Pancreas (tissue), 10 donors: ENCODE data around the gene CSNK2B. TPM values are rescaled to one million over a fixed set of nuclear protein-coding genes. Genes with fewer than 3 reads are reported as not detected.

Experiments used
- ATAC-seq, 4 donors: fragments of 200-7000 bp; cut with Tn5 transposase; one replicate each; pipeline versions ENCODE4 v1.8.0 to v1.9.1; 2020; ENCODE audit warnings: mild to moderate bottlenecking in 4 of 4, moderate library complexity in 4 of 4
- DNase-seq, 6 donors: peaks; one replicate each; pipeline ENCODE4 v3.0.0-alpha.2; 2020
- FAIRE-seq: peaks from 2 replicates; lab custom pipeline; 2012; peaks lifted over from hg19 to GRCh38; lab: Jason Lieb, UNC
- H3K27ac ChIP-seq, 4 donors: fragments of 200-600 bp; sonication (generic); 1 replicate in 3 of 4; 2 replicates in 1 of 4; pipeline versions ENCODE4 v1.5.0 to v1.8.0; 2020
- H3K27me3 ChIP-seq, 4 donors: fragments of 200-600 bp; one replicate each; pipeline ENCODE4 v1.8.0; 2021
- H3K36me3 ChIP-seq, 3 donors: fragments of 200-600 bp; sonication (generic) in 1 of 3; one replicate each; pipeline versions ENCODE4 v1.5.0 to v1.8.0; 2020 to 2021
- H3K4me1 ChIP-seq, 3 donors: fragments of 200-600 bp; one replicate each; pipeline ENCODE4 v1.8.0; 2021
- H3K4me3 ChIP-seq, 4 donors: fragments of 200-600 bp; sonication (generic) in 2 of 4; one replicate each; pipeline versions ENCODE4 v1.5.0 to v1.8.0; 2020 to 2021
- H3K9me3 ChIP-seq, 4 donors: fragments of 200-600 bp; one replicate each; pipeline ENCODE4 v1.8.0; 2021
- WGBS, 2 donors: extraction: QIAGEN DNeasy Blood & Tissue Kit; methylation state at CpG; one replicate each; pipeline ENCODE4 v1.1.7; 2013; 5-methylcytosine and 5-hydroxymethylcytosine counted together
- intact Hi-C, 3 donors: fragments of 100-400 bp; cut with DNase I; formaldehyde crosslinking; loops; one replicate each; pipeline versions ENCODE4 v1.11.1 to v1.14.2; 2022
- polyA plus RNA-seq, 2 donors: library from polyadenylated mRNA; stranded (reverse); fragments of 200-250 nt; gene quantifications; one replicate each; pipeline ENCODE4 v1.2.3, GENCODE V29; 2013
- total RNA-seq, 6 donors: library from RNA; stranded (reverse); fragmentation: NEBNext Ultra II Directional in 4 of 6; extraction: Animal tissue kit (Norgen Biotek cat#: 25700) in 4 of 6; gene quantifications; one replicate each; pipeline versions ENCODE4 v1.2.1 to v1.2.4, GENCODE V29; 2021 to 2023
- TF ChIP-seq, protein P1 (sequence below), 4 donors: fragments of 200-600 bp; sonication (generic) in 3 of 4; IDR thresholded peaks; one replicate each; pipeline versions ENCODE4 v1.5.0 to v1.8.0; 2021; ENCODE audit warnings: antibody characterized with exemption in 4 of 4
- donor health status: healthy with polysubstance abuse.
- donor health status: DM: no; HTN: no; CAD: no; lungs with moderate emphysema.
- donor health status: DM: no; HTN: no; CAD: no.
- donor health status: control.
- donor health status: control.
- donor health status: Bipolar disorder and iron deficiency.
- donor health status: DM: yes; HTN: yes; CAD: no.
- donor health status: DM: no; HTN: no; CAD: no.
- donor health status: DM: no; HTN: no; CAD: no.
- donor health status: DM: yes; HTN: yes; CAD: no.

CSNK2B gene
- total and polyA plus RNA-seq, 8 donors: 48.1 to 116 (median 59.3) TPM

DNA sequence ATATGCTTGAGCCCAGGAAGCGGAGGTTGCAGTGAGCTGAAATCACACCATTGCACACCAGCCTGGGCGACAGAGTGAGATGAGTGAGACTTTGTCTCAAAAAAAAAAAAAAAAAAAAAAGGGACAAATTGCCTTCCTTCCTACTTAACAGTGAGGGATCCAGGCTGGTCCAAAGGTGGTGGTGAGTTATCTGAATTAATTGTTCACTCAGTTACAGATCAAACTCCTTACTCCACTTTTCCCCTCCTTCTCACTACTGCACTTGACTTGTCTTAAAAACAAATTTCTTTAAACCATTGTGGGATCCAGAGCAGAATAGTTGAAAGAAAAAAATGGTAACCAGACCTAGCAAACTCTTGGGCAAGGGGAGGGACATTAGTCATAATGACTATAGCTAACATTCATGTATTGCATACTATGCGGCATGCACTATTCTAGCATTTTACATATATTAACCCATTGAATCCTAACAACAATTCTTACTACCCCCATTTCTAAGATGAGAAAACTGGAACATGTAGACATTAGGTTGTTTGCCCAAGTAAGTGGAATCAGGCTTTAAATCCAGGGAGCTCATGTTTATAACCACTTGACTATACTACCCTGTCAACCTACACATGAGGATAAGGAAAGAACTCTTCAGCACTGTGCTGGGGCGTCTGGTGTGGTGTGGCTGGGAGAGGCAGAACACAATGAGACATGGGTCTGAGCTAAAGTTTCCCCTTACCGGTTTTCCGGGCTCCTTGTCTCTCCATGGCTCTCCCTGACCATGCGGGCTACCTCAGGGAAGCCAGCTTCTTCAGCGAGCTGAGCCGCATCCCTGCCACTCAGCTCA, 2.5 kb upstream of the CSNK2B start:
- peaks cover 21 to 35% (median 31%) of the 10 kb centered on the region in 3 donors for H3K4me1 ChIP-seq
- H3K27me3 ChIP-seq: no peaks in the 10 kb centered on the region
- H3K4me3 ChIP-seq: peak overlapping the region in 2 of 4 donors; percentile 66 to 72
- ATAC-seq: no peak
- TF ChIP-seq, protein P1, sequence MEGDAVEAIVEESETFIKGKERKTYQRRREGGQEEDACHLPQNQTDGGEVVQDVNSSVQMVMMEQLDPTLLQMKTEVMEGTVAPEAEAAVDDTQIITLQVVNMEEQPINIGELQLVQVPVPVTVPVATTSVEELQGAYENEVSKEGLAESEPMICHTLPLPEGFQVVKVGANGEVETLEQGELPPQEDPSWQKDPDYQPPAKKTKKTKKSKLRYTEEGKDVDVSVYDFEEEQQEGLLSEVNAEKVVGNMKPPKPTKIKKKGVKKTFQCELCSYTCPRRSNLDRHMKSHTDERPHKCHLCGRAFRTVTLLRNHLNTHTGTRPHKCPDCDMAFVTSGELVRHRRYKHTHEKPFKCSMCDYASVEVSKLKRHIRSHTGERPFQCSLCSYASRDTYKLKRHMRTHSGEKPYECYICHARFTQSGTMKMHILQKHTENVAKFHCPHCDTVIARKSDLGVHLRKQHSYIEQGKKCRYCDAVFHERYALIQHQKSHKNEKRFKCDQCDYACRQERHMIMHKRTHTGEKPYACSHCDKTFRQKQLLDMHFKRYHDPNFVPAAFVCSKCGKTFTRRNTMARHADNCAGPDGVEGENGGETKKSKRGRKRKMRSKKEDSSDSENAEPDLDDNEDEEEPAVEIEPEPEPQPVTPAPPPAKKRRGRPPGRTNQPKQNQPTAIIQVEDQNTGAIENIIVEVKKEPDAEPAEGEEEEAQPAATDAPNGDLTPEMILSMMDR (IDR thresholded peaks at IDR 0.05): no peak
- no peak for DNase-seq
- no peaks in the 10 kb centered on the region for H3K9me3 ChIP-seq
- WGBS, 2 donors: 58 to 61% methylated on average over 9 of the region's 9 CpGs
- H3K27ac ChIP-seq: peak overlapping the region in 1 of 4 donors; percentile 90
- FAIRE-seq: no peak
- H3K36me3 ChIP-seq: peaks cover 0 to 13% (median 0%) of the 10 kb centered on the region in 3 donors
- intact Hi-C loops: no loop called here

DNA sequence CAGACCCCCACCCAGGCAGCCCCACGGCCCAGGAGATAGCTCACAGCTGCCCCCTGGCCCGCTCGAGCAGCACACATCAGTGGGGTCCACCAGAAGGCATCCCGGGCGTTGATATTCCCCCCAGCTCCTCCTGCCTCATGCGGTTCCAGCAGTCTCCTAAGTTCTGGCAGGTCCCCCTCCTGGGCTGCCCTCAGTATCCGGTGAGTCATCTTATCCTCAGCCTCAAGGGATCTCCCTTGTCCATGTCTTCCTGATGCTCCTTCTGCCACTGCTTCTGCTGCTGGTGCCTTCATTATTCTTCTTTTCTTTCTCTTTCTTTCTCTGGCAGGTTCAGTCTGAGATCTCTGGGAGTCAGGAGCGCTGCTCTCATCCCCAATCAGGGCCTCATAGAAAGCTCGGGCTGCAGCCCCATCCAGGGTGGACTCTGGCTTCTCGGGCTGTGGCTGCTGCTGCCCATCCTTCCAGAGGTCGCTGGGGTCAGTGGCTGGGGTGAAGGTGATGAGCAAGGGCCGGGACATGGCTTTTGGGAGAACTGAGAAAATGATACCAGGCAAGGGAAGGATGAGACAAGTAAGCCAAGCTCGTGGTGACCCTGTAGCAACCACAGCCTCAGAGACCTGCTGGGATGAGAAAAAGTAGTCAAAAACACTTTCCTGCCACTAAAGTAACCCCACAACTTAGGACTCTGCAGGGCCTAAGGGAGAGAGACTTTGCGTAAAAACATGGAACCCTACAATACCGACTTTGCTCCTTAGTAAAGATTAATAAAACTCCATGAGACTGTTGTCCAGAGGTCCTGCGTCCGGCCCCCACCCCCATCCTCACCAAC, 1.7 kb upstream of the CSNK2B start:
- ATAC-seq: no peak
- H3K36me3 ChIP-seq: peaks cover 0 to 21% (median 6%) of the 10 kb centered on the region in 3 donors
- H3K4me1 ChIP-seq: peaks cover 13 to 27% (median 25%) of the 10 kb centered on the region in 3 donors
- 18% methylated on average over 17 of the region's 17 CpGs for WGBS, 2 donors
- TF ChIP-seq, protein P1 (IDR thresholded peaks at IDR 0.05): no peak
- no peak for FAIRE-seq
- no peaks in the 10 kb centered on the region for H3K9me3 ChIP-seq
- peak in 1 of 6 donors; percentile 33 for DNase-seq
- intact Hi-C loops: no loop called here
- H3K27me3 ChIP-seq: no peaks in the 10 kb centered on the region
- peak overlapping the region; percentile 66 to 80 (median 74) for H3K4me3 ChIP-seq
- H3K27ac ChIP-seq: peak overlapping the region; percentile 71 to 90 (median 78)

DNA sequence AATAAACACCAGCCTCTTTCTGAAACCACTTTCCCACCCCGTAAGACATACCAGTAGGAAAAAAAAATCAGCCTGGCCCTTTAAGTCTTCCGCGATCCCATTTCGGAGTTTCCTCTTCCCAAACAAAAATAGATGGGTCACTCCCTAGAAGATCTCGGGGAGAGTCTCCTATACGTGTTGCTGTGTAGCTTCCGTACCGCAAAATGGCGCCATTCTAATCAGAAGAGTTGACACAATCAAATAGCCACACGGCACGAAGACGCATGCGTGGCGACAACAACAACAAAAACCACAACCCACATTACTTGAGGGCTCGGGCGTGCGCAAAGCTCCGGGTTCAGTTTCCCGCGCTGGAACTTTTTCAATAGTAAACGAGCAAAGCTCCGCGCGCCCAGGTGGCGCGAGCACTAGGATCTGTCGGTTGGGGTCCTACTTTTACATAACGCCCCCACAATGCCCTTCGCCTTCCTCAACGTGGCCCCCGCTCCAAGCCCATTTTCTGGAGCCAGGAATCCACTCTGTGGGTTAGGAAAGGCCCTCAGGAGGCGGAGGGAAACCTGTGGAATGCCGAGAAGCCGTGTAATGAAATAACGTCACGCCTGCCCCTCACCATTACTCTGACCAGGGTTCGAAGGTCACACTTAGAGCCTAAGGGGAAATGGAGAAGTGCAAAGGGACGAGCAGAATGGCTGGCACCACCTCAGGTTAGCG, 935 bp upstream of the CSNK2B start, which contains the start of gene GPANK1:
Gene GPANK1, minus strand, starts transcription at position 208 of the 711 bp plus-strand sequence. CDS start 519 bp downstream, outside the sequence.
- Histone ChIP-seq H3K36me3 (peaks cover 0 to 29% (median 14%) of the 10 kb centered on the region in 3 donors), H3K27ac (peak within 1 kb of the TSS; percentile 71 to 90 (median 78)), H3K4me3 (peak within 1 kb of the TSS; percentile 66 to 80 (median 74)), H3K9me3 (no peaks in the 10 kb centered on the region), H3K4me1 (peaks cover 11 to 24% (median 23%) of the 10 kb centered on the region in 3 donors), H3K27me3 (no peaks in the 10 kb centered on the region)
- FAIRE-seq (no peak), ATAC-seq (peak; percentile 73 to 83 (median 74)), DNase-seq (peak; percentile 83 to 93 (median 86))
- intact Hi-C loops: no loop called here
- 0 to 1% methylated on average over 39 of the region's 39 CpGs for WGBS, 2 donors
- TF ChIP-seq, protein P1 (IDR thresholded peaks at IDR 0.05): no peak

DNA sequence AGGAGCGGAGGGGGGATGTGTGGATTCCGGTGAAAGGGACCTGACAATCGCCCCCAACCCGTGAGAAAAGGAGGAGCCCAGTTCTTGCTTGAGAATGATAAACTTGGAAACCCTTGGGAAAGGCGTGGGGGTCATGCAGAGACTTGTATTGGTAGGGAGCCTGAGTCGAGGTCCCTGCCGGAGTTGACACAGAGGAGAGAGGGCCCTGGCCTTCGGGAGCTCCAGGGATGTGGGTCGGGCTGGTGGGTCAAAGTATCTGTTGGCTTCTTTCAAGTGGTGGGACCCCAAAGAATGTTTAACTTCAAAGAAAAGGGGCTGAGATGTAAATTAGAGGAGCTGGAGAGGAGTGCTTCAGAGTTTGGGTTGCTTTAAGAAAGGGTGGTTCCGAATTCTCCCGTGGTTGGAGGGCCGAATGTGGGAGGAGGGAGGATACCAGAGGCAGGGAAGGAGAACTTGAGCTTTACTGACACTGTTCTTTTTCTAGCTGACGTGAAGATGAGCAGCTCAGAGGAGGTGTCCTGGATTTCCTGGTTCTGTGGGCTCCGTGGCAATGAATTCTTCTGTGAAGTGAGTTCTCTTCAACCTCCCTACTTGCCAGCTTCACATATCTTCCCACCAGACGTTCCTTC, 571 bp downstream of the CSNK2B start:
- no peak for DNase-seq
- TF ChIP-seq, protein P1 (IDR thresholded peaks at IDR 0.05): no peak
- H3K27me3 ChIP-seq: no peaks in the 10 kb centered on the region
- peak overlapping the region; percentile 66 to 80 (median 74) for H3K4me3 ChIP-seq
- H3K36me3 ChIP-seq: peaks cover 4 to 43% (median 21%) of the 10 kb centered on the region in 3 donors
- peaks cover 11 to 24% (median 23%) of the 10 kb centered on the region in 3 donors for H3K4me1 ChIP-seq
- no peak for ATAC-seq
- peak overlapping the region; percentile 25 to 80 (median 68) for H3K27ac ChIP-seq
- no peak for FAIRE-seq
- intact Hi-C loops: no loop called here
- 3% methylated on average over 15 of the region's 15 CpGs for WGBS, 2 donors
- no peaks in the 10 kb centered on the region for H3K9me3 ChIP-seq
